HepG2 (cell line): ENCODE results near the gene TNIP1. TPM values are rescaled to one million over a fixed set of nuclear protein-coding genes. Genes with fewer than 3 reads are reported as not detected.
A peak's percentile ranks its signal among the peaks of the same experiment; 100 is the strongest.

ENCODE experiments used
- ATAC-seq: fragments of 200-7000 bp; cut with Tn5 transposase; 3 replicates; pipeline ENCODE4 v1.9.1; 2020; ENCODE audit warnings: mild to moderate bottlenecking, moderate library complexity
- BruUV-seq: library from RNA; stranded (reverse); fragments of 400-500 nt; replicated peaks from 2 replicates; lab custom pipeline; 2021; lab: Mats Ljungman, UMichigan
- CTCF ChIA-PET: fragments of 300-600 bp; formaldehyde crosslinking; extraction: SDS; loops from one replicate; lab custom pipeline; 2021; ENCODE audit warnings: low total read pairs, inconsistent platforms, low intra/inter-chr PET ratio; lab: Yijun Ruan, JAX
- POLR2A ChIA-PET: fragments of 350-600 bp; sonication (Branson Sonifier 250); formaldehyde crosslinking; loops from one replicate; lab custom pipeline; 2020; ENCODE audit warnings: antibody characterized with exemption, inconsistent platforms; lab: Yijun Ruan, JAX
- DNase-seq: peaks from one replicate; pipeline ENCODE4 v3.0.0-alpha.2; 2015; ENCODE audit warnings: low spot score
- FAIRE-seq: peaks from 3 replicates; lab custom pipeline; 2011; peaks lifted over from hg19 to GRCh38; lab: Jason Lieb, UNC
- H2AFZ ChIP-seq: one replicate; pipeline ENCODE4 v1.6.1; 2011; ENCODE audit warnings: low read length, inconsistent platforms
- H3K27ac ChIP-seq: fragments of 300-600 bp; 3 replicates; pipeline ENCODE4 v1.8.0; 2011; ENCODE audit warnings: mixed run types, mild to moderate bottlenecking, mixed read lengths, low read length, inconsistent platforms; ENCODE audit not compliant: insufficient read depth; ENCODE audit errors: extremely low read length
- H3K27me3 ChIP-seq, 2 experiments: fragments of 200-600 bp in 1 of 2; 2 replicates in 1 of 2; 3 replicates in 1 of 2; pipeline versions ENCODE4 v1.6.0 to v1.8.0; 2011; ENCODE audit warnings: low read length in 2 of 2, mild to moderate bottlenecking in 2 of 2, moderate library complexity in 2 of 2, inconsistent platforms in 1 of 2; ENCODE audit not compliant: insufficient read depth in 2 of 2, control insufficient read depth in 1 of 2
- H3K36me3 ChIP-seq, 2 experiments: fragments of 200-600 bp in 1 of 2; replicated peaks in 1 of 2; 2 replicates in 1 of 2; 3 replicates in 1 of 2; pipeline versions ENCODE4 v1.5.1 to v1.8.0; 2011; ENCODE audit warnings: low read length in 2 of 2, inconsistent platforms in 1 of 2; ENCODE audit not compliant: insufficient read depth in 2 of 2, control insufficient read depth in 1 of 2
- H3K4me1 ChIP-seq: 2 replicates; pipeline ENCODE4 v1.5.1; 2012; ENCODE audit warnings: low read length, inconsistent platforms; ENCODE audit not compliant: insufficient read depth
- H3K4me2 ChIP-seq: 2 replicates; pipeline ENCODE4 v1.6.0; 2011; ENCODE audit warnings: low read depth, low read length, inconsistent platforms
- H3K4me3 ChIP-seq, 3 experiments: fragments of 200-600 bp in 1 of 3; sonication (generic), shearing (Covaris generic) in 1 of 3; replicated peaks in 1 of 3; 2 replicates each; pipeline ENCODE4 v1.5.1; 2011 to 2016; ENCODE audit warnings: low read length in 3 of 3, inconsistent platforms in 2 of 3, low read depth in 2 of 3, mild to moderate bottlenecking in 2 of 3, control low read depth in 1 of 3, mixed read lengths in 1 of 3; ENCODE audit not compliant: insufficient read depth in 1 of 3
- H3K79me2 ChIP-seq: one replicate; pipeline ENCODE4 v1.6.1; 2011; ENCODE audit warnings: low read length, inconsistent platforms; ENCODE audit not compliant: insufficient read depth
- H3K9ac ChIP-seq: 2 replicates; pipeline ENCODE4 v1.6.0; 2011; ENCODE audit warnings: mild to moderate bottlenecking, low read depth, low read length, inconsistent platforms; ENCODE audit not compliant: insufficient read depth
- H3K9me3 ChIP-seq: 2 replicates; pipeline ENCODE4 v1.5.1; 2012; ENCODE audit warnings: mild to moderate bottlenecking, low read length
- H4K20me1 ChIP-seq: 2 replicates; pipeline ENCODE4 v1.6.0; 2011; ENCODE audit warnings: inconsistent platforms, mild to moderate bottlenecking, low read length, moderate library complexity; ENCODE audit not compliant: insufficient read depth
- CTCF ChIP-seq: sonication (generic); formaldehyde crosslinking; IDR thresholded peaks from 2 replicates; pipeline ENCODE4 v1.5.0; 2020; ENCODE audit warnings: mild to moderate bottlenecking, missing genetic modification reagents, moderate library complexity
- KDM5B ChIP-seq: sonication (generic); formaldehyde crosslinking; IDR thresholded peaks from 2 replicates; pipeline ENCODE4 v1.4.0; 2020; ENCODE audit warnings: missing genetic modification reagents, mild to moderate bottlenecking, borderline replicate concordance
- MAFF ChIP-seq: IDR thresholded peaks from 2 replicates; pipeline ENCODE4 v1.6.1; 2011; ENCODE audit warnings: low read depth, low read length, improper control_type of control experiment
- PAWR ChIP-seq: sonication (generic); formaldehyde crosslinking; IDR thresholded peaks from 2 replicates; pipeline ENCODE4 v1.4.0; 2020; ENCODE audit warnings: missing genetic modification reagents, mild to moderate bottlenecking, borderline replicate concordance
- PBX2 ChIP-seq: IDR thresholded peaks from 2 replicates; pipeline ENCODE4 v1.6.1; 2016; ENCODE audit warnings: control low read depth
- PLRG1 ChIP-seq: fragments of 450-650 bp; conservative IDR thresholded peaks from 2 replicates; pipeline ENCODE4 v1.6.1; 2016
- PREB ChIP-seq: sonication (generic); formaldehyde crosslinking; IDR thresholded peaks from 2 replicates; pipeline ENCODE4 v1.4.0; 2020; ENCODE audit warnings: missing genetic modification reagents
- SOX13 ChIP-seq, 3 experiments: fragments of 450-650 bp in 1 of 3; sonication (generic) in 1 of 3; formaldehyde crosslinking in 1 of 3; IDR thresholded peaks in 2 of 3; conservative IDR thresholded peaks in 1 of 3; 2 replicates each; pipeline versions ENCODE4 v1.5.0 to v1.6.1; 2016 to 2020; ENCODE audit warnings: antibody characterized with exemption in 1 of 3, mild to moderate bottlenecking in 1 of 3, missing compliant biosample characterization in 1 of 3, missing genetic modification reagents in 1 of 3, moderate library complexity in 1 of 3
- SSRP1 ChIP-seq: IDR thresholded peaks from 2 replicates; pipeline ENCODE4 v1.6.1; 2016; ENCODE audit warnings: control low read depth
- STAG1 ChIP-seq: sonication (generic); formaldehyde crosslinking; IDR thresholded peaks from 2 replicates; pipeline ENCODE4 v1.4.0; 2020; ENCODE audit warnings: missing genetic modification reagents
- TAF15 ChIP-seq: fragments of 200-400 bp; formaldehyde crosslinking; IDR thresholded peaks from one replicate; pipeline ENCODE4 v1.6.1; 2018; ENCODE audit warnings: mild to moderate bottlenecking, low read depth, low read length; ENCODE audit not compliant: poor library complexity, severe bottlenecking
- YY1 ChIP-seq: IDR thresholded peaks from 2 replicates; pipeline ENCODE4 v1.6.1; 2011; ENCODE audit warnings: low read length, low read depth, moderate library complexity, mild to moderate bottlenecking; ENCODE audit not compliant: insufficient read depth, insufficient replicate concordance
- ZBTB44 ChIP-seq: sonication (generic); formaldehyde crosslinking; IDR thresholded peaks from 2 replicates; pipeline ENCODE4 v1.4.0; 2020; ENCODE audit warnings: missing genetic modification reagents
- ZNF558 ChIP-seq: sonication (generic); formaldehyde crosslinking; IDR thresholded peaks from 2 replicates; pipeline ENCODE4 v1.9.0; 2022; ENCODE audit warnings: mild to moderate bottlenecking, missing genetic modification reagents, borderline replicate concordance
- WGBS: methylation state at CpG from one replicate; pipeline ENCODE4 v1.1.6; 2017; ENCODE audit warnings: low lambda C conversion rate; 5-methylcytosine and 5-hydroxymethylcytosine counted together
- in situ Hi-C: cut with HindIII; loops from 2 replicates; pipeline ENCODE4 v1.10.0; 2017; ENCODE audit warnings: low pct_unique_long_range_greater_than_20kb; ENCODE audit not compliant: extremely low pct_ligation_motif_present
- intact Hi-C: fragments of 100-400 bp; cut with micrococcal nuclease; formaldehyde crosslinking; loops from one replicate; pipeline ENCODE4 v1.10.0; 2022; ENCODE audit not compliant: unreplicated experiment
- polyA plus RNA-seq, 8 experiments: library from polyadenylated mRNA; depleted of rRNA in 3 of 8; stranded (reverse) in 7 of 8; unstranded in 1 of 8; fragments of >200 nt; fragmentation: Illumina TruSeq in 4 of 8; extraction: Trizol in 4 of 8; gene quantifications; 2 replicates each; pipeline versions ENCODE4 v1.2.1 to v1.2.3, GENCODE V29; 2011 to 2016; ENCODE audit warnings: low read depth in 4 of 8, missing spikeins in 1 of 8, mixed read lengths in 1 of 8; ENCODE audit not compliant: insufficient read depth in 1 of 8
- total RNA-seq, 5 experiments: library from RNA; depleted of rRNA; stranded (reverse); fragments of >200 nt; fragmentation: Illumina TruSeq; extraction: Trizol; gene quantifications; 2 replicates each; pipeline ENCODE4 v1.2.3, GENCODE V29; 2016; ENCODE audit warnings: low read depth in 1 of 5
- TF ChIP-seq, protein P1 (sequence below), 2 experiments: sonication (generic) in 1 of 2; formaldehyde crosslinking in 1 of 2; IDR thresholded peaks; 2 replicates each; pipeline versions ENCODE4 v1.4.0 to v1.6.1; 2018 to 2020; ENCODE audit warnings: missing genetic modification reagents in 2 of 2, borderline replicate concordance in 1 of 2, low read depth in 1 of 2, mild to moderate bottlenecking in 1 of 2, missing biosample characterization in 1 of 2

TNIP1 gene
- total and polyA plus RNA-seq, 2 of the 13 experiments (the other 11 are each of a cell fraction or from before 2014, with no cell fraction given): 26.2 to 45.9 TPM

GRCh38 chr5:150989695-150990094 lies 91.1 kb downstream of the TNIP1 start:
- no peaks in the 10 kb centered on the region for H4K20me1 ChIP-seq
- BruUV-seq: no TSS peak
- 23% methylated on average over 3 of the region's 3 CpGs for WGBS
- in situ Hi-C loops (no loop called here), intact Hi-C loops (loop anchor here (5.0 kb wide), 1 partner anchor 187 kb away; no protein-coding TSS in a partner anchor)
- no peak overlapping the region for H3K9ac ChIP-seq
- H3K27me3 ChIP-seq: peaks cover 0 to 3% of the 10 kb centered on the region in 2 experiments; a peak in 3 of 5 replicates
- ATAC-seq (peak; percentile 72), FAIRE-seq (no peak), DNase-seq (no peak)
- H3K36me3 ChIP-seq: no peaks in the 10 kb centered on the region
- H3K4me3 ChIP-seq: no peak overlapping the region
- H3K79me2 ChIP-seq: no peaks in the 10 kb centered on the region
- ChIA-PET CTCF (interaction anchor here (0.9 kb wide), 1 partner anchor 189 kb away, joined by 3 read pairs; no protein-coding TSS in a partner anchor), POLR2A (no interaction called here)
- H2AFZ ChIP-seq: no peak overlapping the region
- peaks cover 30% of the 10 kb centered on the region for H3K4me1 ChIP-seq
- H3K4me2 ChIP-seq: no peak overlapping the region
- H3K9me3 ChIP-seq: no peaks in the 10 kb centered on the region
- no peak overlapping the region for H3K27ac ChIP-seq
- no peak for TF ChIP-seq YY1
- TF ChIP-seq SOX13 (IDR thresholded peaks at IDR 0.05): no peak
- no peak for TF ChIP-seq SOX13 (CRISPR knock-in tag; conservative IDR thresholded peaks at IDR 0.05 in 1 of 2, IDR thresholded peaks at IDR 0.05 in 1 of 2)
- TF ChIP-seq KDM5B: no peak
- no peak for TF ChIP-seq ZNF558 (CRISPR knock-in tag)
- no peak for TF ChIP-seq ZBTB44 (CRISPR knock-in tag)
- no peak for TF ChIP-seq PAWR (CRISPR knock-in tag)
- no peak for TF ChIP-seq PBX2
- TF ChIP-seq STAG1 (CRISPR knock-in tag): peak; percentile 61
- peak; percentile 62 for TF ChIP-seq CTCF (CRISPR knock-in tag)
- TF ChIP-seq TAF15: no peak
- no peak for TF ChIP-seq MAFF
- no peak for TF ChIP-seq PREB
- TF ChIP-seq, protein P1, sequence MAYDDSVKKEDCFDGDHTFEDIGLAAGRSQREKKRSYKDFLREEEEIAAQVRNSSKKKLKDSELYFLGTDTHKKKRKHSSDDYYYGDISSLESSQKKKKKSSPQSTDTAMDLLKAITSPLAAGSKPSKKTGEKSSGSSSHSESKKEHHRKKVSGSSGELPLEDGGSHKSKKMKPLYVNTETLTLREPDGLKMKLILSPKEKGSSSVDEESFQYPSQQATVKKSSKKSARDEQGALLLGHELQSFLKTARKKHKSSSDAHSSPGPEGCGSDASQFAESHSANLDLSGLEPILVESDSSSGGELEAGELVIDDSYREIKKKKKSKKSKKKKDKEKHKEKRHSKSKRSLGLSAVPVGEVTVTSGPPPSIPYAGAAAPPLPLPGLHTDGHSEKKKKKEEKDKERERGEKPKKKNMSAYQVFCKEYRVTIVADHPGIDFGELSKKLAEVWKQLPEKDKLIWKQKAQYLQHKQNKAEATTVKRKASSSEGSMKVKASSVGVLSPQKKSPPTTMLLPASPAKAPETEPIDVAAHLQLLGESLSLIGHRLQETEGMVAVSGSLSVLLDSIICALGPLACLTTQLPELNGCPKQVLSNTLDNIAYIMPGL (CRISPR knock-in tag; IDR thresholded peaks at IDR 0.05; ENCODE audit: borderline replicate concordance in 1 of 2, low read depth in 1 of 2): no peak
- TF ChIP-seq SSRP1 (CRISPR knock-in tag): no peak
- no peak for TF ChIP-seq PLRG1
